HEK293 (cell line): ENCODE measurements around the gene EMC7.
"Not testable (repeated sequence)": the region's sequence is repeated elsewhere in the genome, so short reads cannot be mapped to it uniquely, and the experiment has no call there.

Experiments
- HOXA7 ChIP-seq: sonication (generic); formaldehyde crosslinking; IDR thresholded peaks from 2 replicates; pipeline ENCODE4 v1.8.1; 2022; ENCODE audit warnings: missing genetic modification reagents, borderline replicate concordance
- ZFP37 ChIP-seq: fragments of 450-650 bp; formaldehyde crosslinking; IDR thresholded peaks from 2 replicates; pipeline ENCODE4 v1.5.1; 2016; ENCODE audit warnings: missing biosample characterization, missing genetic modification characterization
- TF ChIP-seq, protein P1 (sequence below): fragments of 450-650 bp; formaldehyde crosslinking; IDR thresholded peaks from 2 replicates; pipeline ENCODE4 v1.5.1; 2016; ENCODE audit warnings: missing biosample characterization, missing genetic modification characterization
- TF ChIP-seq, protein P2 (sequence below): fragments of 450-650 bp; formaldehyde crosslinking; IDR thresholded peaks from 2 replicates; pipeline ENCODE4 v1.5.1; 2016; ENCODE audit warnings: missing biosample characterization, missing genetic modification characterization
- TF ChIP-seq, protein P3 (sequence below): fragments of 450-650 bp; formaldehyde crosslinking; IDR thresholded peaks from 2 replicates; pipeline ENCODE4 v1.5.1; 2016; ENCODE audit warnings: missing biosample characterization, missing genetic modification characterization, borderline replicate concordance

DNA sequence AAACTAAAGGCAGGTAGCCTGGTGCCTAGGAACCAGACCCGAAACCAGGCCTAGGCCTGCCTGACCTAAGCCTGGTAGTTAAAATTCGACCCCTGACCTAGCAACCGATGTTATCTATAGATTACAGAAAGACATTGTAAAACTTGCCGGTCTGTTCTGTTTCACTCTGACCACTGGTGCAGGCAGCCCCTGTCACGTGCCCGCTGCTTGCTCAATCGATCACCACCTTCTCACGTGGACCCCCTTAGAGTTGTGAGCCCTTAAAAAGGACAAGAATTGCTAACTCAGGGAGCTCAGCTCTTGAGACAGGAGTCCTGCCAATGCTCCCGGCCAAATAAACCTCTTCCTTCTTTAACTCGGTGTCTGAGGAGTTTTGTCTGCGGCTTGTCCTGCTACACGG is 20.1 kb upstream of the EMC7 start:
- TF ChIP-seq HOXA7 (CRISPR knock-in tag); ZFP37 (tag by site-specific recombination): not testable (repeated sequence)
- TF ChIP-seq, protein P1, sequence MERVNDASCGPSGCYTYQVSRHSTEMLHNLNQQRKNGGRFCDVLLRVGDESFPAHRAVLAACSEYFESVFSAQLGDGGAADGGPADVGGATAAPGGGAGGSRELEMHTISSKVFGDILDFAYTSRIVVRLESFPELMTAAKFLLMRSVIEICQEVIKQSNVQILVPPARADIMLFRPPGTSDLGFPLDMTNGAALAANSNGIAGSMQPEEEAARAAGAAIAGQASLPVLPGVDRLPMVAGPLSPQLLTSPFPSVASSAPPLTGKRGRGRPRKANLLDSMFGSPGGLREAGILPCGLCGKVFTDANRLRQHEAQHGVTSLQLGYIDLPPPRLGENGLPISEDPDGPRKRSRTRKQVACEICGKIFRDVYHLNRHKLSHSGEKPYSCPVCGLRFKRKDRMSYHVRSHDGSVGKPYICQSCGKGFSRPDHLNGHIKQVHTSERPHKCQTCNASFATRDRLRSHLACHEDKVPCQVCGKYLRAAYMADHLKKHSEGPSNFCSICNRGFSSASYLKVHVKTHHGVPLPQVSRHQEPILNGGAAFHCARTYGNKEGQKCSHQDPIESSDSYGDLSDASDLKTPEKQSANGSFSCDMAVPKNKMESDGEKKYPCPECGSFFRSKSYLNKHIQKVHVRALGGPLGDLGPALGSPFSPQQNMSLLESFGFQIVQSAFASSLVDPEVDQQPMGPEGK (tag by site-specific recombination): not testable (repeated sequence)
- TF ChIP-seq, protein P2, sequence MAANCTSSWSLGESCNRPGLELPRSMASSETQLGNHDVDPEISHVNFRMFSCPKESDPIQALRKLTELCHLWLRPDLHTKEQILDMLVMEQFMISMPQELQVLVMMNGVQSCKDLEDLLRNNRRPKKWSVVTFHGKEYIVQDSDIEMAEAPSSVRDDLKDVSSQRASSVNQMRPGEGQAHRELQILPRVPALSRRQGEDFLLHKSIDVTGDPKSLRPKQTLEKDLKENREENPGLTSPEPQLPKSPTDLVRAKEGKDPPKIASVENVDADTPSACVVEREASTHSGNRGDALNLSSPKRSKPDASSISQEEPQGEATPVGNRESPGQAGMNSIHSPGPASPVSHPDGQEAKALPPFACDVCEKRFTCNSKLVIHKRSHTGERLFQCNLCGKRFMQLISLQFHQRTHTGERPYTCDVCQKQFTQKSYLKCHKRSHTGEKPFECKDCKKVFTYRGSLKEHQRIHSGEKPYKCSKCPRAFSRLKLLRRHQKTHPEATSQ (tag by site-specific recombination): not testable (repeated sequence)
- TF ChIP-seq, protein P3, sequence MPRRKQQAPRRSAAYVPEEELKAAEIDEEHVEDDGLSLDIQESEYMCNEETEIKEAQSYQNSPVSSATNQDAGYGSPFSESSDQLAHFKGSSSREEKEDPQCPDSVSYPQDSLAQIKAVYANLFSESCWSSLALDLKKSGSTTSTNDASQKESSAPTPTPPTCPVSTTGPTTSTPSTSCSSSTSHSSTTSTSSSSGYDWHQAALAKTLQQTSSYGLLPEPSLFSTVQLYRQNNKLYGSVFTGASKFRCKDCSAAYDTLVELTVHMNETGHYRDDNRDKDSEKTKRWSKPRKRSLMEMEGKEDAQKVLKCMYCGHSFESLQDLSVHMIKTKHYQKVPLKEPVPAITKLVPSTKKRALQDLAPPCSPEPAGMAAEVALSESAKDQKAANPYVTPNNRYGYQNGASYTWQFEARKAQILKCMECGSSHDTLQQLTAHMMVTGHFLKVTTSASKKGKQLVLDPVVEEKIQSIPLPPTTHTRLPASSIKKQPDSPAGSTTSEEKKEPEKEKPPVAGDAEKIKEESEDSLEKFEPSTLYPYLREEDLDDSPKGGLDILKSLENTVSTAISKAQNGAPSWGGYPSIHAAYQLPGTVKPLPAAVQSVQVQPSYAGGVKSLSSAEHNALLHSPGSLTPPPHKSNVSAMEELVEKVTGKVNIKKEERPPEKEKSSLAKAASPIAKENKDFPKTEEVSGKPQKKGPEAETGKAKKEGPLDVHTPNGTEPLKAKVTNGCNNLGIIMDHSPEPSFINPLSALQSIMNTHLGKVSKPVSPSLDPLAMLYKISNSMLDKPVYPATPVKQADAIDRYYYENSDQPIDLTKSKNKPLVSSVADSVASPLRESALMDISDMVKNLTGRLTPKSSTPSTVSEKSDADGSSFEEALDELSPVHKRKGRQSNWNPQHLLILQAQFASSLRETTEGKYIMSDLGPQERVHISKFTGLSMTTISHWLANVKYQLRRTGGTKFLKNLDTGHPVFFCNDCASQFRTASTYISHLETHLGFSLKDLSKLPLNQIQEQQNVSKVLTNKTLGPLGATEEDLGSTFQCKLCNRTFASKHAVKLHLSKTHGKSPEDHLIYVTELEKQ (tag by site-specific recombination): not testable (repeated sequence)
